ENCODE measurements around the gene RGL2. TPM values are rescaled to one million over a fixed set of nuclear protein-coding genes. Genes with fewer than 3 reads are reported as not detected.

The RGL2 gene
- total and polyA plus RNA-seq, 2 of the 13 experiments (the other 11 are each of a cell fraction or from before 2014, with no cell fraction given) = 22.9 to 47.4 TPM

DNA sequence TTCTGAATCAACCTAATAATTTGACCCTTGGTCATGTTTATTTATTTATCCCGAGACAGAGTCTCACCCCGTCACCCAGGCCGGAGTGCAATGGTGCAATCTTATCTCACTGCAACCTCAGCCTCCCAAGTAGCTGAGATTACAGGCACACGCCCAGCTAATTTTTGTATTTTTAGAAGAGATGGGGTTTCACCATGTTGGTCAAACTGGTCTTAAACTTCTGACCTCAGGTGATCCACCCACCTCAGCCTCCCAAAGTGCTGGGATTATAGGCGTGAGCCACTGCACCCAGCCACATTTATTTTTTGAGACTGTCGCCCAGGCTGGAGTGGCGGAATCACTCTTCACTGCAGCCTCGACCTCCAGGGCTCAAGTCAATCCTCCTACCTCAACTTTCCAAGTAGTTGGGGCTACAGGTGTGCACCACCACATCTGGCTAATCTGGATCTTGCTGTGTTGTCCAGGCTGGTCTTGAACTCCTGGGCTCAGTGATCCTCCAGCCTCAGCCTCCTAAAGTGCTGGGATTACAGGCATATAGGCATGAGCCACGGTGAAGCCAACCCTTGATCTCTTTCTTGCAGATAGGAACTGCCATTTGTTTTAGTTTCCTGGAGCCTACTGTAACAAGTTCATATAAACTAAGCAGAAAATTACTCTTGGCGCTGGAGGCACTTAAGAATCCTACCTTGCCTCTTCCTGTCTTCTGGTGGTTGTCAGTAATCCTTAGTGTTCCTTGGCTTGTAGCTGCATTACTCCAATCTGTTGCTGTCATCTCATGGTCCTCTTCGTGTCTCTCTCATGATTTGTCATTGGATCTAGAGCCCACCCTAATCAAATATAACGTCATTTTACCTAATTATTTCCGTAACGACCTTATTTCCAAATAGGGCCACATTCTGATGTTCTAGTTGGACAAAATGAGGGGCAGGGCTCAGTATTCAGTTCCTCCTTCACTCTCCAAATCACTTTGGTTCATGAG is 24.5 kb downstream of the RGL2 start (continued):
- TF ChIP-seq, protein P1, sequence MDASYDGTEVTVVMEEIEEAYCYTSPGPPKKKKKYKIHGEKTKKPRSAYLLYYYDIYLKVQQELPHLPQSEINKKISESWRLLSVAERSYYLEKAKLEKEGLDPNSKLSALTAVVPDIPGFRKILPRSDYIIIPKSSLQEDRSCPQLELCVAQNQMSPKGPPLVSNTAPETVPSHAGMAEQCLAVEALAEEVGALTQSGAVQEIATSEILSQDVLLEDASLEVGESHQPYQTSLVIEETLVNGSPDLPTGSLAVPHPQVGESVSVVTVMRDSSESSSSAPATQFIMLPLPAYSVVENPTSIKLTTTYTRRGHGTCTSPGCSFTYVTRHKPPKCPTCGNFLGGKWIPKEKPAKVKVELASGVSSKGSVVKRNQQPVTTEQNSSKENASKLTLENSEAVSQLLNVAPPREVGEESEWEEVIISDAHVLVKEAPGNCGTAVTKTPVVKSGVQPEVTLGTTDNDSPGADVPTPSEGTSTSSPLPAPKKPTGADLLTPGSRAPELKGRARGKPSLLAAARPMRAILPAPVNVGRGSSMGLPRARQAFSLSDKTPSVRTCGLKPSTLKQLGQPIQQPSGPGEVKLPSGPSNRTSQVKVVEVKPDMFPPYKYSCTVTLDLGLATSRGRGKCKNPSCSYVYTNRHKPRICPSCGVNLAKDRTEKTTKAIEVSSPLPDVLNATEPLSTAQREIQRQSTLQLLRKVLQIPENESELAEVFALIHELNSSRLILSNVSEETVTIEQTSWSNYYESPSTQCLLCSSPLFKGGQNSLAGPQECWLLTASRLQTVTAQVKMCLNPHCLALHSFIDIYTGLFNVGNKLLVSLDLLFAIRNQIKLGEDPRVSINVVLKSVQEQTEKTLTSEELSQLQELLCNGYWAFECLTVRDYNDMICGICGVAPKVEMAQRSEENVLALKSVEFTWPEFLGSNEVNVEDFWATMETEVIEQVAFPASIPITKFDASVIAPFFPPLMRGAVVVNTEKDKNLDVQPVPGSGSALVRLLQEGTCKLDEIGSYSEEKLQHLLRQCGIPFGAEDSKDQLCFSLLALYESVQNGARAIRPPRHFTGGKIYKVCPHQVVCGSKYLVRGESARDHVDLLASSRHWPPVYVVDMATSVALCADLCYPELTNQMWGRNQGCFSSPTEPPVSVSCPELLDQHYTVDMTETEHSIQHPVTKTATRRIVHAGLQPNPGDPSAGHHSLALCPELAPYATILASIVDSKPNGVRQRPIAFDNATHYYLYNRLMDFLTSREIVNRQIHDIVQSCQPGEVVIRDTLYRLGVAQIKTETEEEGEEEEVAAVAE (CRISPR knock-in tag; IDR thresholded peaks at IDR 0.05; ENCODE audit: borderline replicate concordance) = peak; percentile 38; the same call in 1 of the 2 replicates
- TF ChIP-seq POLR2A (IDR thresholded peaks at IDR 0.05; ENCODE audit: insufficient read depth in 1 of 2, low read depth in 2 of 2, low read length in 2 of 2) (peak; percentile 36 to 48; a peak in 3 of 4 replicates), DNMT1 (CRISPR knock-in tag; IDR thresholded peaks at IDR 0.05) (0 out of 2 replicates have a peak, but pooled peaks have one; percentile 51), HOMEZ (CRISPR knock-in tag; IDR thresholded peaks at IDR 0.05; ENCODE audit: low read depth) (no peak), TEAD3 (CRISPR knock-in tag; optimal IDR thresholded peaks at IDR 0.05; ENCODE audit: borderline replicate concordance) (peak; percentile 5), ZNF598 (CRISPR knock-in tag; IDR thresholded peaks at IDR 0.05; ENCODE audit: borderline replicate concordance) (peak; percentile 71; the same call in 1 of the 2 replicates), ZNF790 (CRISPR knock-in tag; IDR thresholded peaks at IDR 0.05; ENCODE audit: borderline replicate concordance) (no peak), GATAD1 (CRISPR knock-in tag; IDR thresholded peaks at IDR 0.05) (0 out of 2 replicates have a peak, but pooled peaks have one; percentile 9), RBM22 (optimal IDR thresholded peaks at IDR 0.05; ENCODE audit: low read length) (peak; percentile 33), FIP1L1 (IDR thresholded peaks at IDR 0.05; ENCODE audit: borderline replicate concordance, insufficient read depth, low read depth, low read length) (no peak), RBFOX2 (IDR thresholded peaks at IDR 0.05; ENCODE audit: low read depth, low read length) (peak; percentile 60; the same call in 1 of the 2 replicates), IKZF4 (CRISPR knock-in tag; IDR thresholded peaks at IDR 0.05; ENCODE audit: borderline replicate concordance, low read depth, not compliant biosample characterization) (peak; percentile 55), MEF2D (CRISPR knock-in tag; IDR thresholded peaks at IDR 0.05) (peak; percentile 13; the same call in 1 of the 2 replicates), SALL1 (CRISPR knock-in tag; IDR thresholded peaks at IDR 0.05) (0 out of 2 replicates have a peak, but pooled peaks have one; percentile 26)
- TF ChIP-seq, protein P2, sequence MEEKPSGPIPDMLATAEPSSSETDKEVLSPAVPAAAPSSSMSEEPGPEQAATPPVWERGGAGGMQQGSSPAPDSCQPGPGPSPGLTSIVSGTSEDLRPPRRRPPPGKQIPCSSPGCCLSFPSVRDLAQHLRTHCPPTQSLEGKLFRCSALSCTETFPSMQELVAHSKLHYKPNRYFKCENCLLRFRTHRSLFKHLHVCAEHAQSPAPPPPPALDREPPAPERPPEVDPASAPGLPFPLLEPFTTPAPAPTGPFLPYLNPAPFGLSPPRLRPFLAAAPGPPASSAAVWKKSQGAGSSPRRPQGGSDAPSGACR (CRISPR knock-in tag; IDR thresholded peaks at IDR 0.05) = 0 out of 2 replicates have a peak, but pooled peaks have one; percentile 32
- TF ChIP-seq, protein P3, sequence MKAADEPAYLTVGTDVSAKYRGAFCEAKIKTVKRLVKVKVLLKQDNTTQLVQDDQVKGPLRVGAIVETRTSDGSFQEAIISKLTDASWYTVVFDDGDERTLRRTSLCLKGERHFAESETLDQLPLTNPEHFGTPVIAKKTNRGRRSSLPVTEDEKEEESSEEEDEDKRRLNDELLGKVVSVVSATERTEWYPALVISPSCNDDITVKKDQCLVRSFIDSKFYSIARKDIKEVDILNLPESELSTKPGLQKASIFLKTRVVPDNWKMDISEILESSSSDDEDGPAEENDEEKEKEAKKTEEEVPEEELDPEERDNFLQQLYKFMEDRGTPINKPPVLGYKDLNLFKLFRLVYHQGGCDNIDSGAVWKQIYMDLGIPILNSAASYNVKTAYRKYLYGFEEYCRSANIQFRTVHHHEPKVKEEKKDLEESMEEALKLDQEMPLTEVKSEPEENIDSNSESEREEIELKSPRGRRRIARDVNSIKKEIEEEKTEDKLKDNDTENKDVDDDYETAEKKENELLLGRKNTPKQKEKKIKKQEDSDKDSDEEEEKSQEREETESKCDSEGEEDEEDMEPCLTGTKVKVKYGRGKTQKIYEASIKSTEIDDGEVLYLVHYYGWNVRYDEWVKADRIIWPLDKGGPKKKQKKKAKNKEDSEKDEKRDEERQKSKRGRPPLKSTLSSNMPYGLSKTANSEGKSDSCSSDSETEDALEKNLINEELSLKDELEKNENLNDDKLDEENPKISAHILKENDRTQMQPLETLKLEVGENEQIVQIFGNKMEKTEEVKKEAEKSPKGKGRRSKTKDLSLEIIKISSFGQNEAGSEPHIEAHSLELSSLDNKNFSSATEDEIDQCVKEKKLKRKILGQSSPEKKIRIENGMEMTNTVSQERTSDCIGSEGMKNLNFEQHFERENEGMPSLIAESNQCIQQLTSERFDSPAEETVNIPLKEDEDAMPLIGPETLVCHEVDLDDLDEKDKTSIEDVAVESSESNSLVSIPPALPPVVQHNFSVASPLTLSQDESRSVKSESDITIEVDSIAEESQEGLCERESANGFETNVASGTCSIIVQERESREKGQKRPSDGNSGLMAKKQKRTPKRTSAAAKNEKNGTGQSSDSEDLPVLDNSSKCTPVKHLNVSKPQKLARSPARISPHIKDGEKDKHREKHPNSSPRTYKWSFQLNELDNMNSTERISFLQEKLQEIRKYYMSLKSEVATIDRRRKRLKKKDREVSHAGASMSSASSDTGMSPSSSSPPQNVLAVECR (CRISPR knock-in tag; IDR thresholded peaks at IDR 0.05; ENCODE audit: borderline replicate concordance) = no peak

Measured in HepG2 (cell line).